CD4-positive, alpha-beta T cell treated with Interleukin-15 for 4 hours (primary cell): ENCODE measurements around the gene CDK15.

Source experiments
- DNase-seq: peaks from one replicate; pipeline ENCODE4 v3.0.0-alpha.2; 2020; ENCODE audit warnings: low spot score

The CDK15 gene

DNA sequence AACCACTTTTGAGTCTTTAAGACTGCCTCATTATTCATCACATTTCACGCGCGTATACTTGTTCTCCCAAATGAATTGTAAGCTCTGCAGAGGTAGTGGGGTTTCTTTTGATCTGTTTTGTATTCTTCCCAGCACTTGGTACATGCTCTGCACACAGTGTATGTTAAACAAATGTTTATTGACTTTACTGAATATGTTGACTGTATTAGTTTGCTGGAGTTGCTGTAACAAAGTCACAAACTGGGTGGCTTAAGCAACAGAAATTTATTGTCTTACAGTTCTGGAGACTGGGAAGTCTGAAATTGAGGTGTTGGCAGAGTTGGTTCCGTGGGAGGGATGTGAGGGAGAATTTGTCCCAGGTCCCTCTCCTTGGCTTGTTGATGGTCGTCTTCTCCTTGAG, 65.1 kb downstream of the CDK15 start:
- DNase-seq = no peak

DNA sequence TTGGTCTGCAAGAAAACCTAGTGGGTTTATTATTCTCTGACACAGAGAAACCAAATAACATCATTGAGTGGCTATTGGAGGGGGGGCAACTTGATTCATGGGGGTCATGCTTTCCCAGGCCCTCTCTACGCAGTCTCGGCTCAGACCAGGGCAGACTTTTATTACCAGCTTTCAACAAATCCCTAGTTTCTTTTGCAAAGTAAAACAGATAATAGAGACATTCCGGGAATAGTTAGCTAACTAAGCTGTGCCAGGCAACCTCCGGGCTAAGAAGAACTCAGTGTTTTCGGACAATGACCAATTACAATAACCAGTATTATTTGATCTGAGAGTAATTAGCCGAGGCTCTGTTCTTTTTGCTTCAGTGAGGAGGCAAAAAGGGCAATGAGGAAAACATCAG, 66.3 kb downstream of the CDK15 start:
- DNase-seq = no peak

DNA sequence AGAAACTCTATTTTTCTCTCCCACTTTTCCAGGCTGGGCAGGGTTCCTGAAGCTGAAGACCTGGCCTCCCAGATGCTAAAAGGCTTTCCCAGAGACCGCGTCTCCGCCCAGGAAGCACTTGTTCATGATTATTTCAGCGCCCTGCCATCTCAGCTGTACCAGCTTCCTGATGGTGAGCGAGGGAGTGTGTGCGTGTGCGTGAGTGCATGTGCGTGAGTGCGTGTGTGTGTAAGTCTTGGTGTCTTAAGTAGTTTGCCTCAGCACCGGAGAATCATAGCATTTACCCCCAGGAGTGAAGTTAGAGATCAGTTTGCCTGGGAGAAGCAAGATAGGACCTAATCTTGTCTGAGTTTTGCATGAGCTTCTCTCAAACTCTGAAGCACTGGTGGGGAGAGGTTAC, 73.7 kb downstream of the CDK15 start:
- no peak for DNase-seq

DNA sequence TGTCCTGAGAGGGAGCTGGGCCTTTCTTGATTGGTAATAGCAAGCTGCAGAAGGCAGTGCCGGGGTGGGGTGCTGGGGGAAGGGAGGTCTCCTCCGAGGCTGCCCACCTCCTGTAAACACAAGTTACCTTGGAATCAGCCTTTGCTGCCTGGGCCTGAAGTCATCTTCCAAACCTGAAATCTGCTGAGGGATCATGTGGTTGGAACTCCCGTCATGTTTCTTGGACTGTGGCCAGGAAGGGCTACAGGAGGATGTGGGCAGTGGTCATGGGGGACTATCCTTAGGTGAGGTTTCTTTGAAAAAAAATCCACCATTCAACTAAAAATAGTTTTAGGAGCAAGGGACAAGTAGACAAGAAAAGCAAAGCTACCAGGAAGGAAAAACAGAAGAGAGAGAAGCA, 74.2 kb downstream of the CDK15 start:
- DNase-seq = no peak

DNA sequence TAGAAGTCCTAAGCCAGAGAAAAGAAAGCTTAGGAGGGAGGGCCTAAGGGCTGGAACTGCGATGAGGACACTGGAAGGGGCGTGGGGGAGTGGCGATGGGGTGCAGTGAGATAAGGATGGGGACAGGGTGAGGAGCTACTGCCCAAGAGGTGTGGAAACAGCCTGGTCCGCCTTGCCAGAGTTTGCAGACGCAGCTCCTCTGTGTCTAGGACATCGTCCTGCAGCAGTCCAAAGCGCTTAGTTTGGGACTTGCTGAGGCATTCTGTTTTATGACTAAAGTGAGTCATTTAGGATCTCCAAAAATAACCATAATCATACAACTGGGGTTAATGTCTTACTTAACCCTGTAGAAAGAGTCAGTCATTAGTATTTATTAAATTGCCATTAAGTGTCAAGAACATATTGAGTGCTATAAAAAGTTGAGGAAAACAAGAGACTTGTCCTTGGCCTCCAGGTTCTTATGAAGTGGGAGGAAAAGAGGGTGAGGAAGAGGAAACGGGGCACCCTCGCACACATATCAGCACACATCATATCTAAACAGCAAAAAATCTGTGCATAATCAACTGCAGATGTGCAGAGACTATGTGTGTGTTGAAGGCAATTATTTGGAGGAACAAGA, 74.8 kb downstream of the CDK15 start:
- no peak for DNase-seq

DNA sequence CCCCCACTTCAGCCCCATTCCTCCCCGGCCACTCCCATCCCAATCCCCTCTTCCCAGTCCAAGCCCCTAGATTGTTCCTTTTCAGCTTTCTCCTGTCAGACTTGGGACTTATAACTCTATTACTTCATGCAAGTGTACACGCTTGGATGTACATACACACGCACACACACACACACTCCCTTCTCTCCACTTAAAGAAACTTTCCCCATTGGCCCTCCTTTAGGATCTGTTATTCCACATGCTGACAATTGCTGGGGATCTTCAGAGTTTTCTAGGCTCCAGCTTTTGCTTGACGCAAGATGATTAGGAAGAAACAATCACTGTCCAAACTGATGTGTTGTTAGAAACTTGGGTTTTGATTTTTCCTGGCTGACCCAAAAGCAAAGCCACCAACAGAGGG, 75.4 kb downstream of the CDK15 start:
- no peak for DNase-seq

DNA sequence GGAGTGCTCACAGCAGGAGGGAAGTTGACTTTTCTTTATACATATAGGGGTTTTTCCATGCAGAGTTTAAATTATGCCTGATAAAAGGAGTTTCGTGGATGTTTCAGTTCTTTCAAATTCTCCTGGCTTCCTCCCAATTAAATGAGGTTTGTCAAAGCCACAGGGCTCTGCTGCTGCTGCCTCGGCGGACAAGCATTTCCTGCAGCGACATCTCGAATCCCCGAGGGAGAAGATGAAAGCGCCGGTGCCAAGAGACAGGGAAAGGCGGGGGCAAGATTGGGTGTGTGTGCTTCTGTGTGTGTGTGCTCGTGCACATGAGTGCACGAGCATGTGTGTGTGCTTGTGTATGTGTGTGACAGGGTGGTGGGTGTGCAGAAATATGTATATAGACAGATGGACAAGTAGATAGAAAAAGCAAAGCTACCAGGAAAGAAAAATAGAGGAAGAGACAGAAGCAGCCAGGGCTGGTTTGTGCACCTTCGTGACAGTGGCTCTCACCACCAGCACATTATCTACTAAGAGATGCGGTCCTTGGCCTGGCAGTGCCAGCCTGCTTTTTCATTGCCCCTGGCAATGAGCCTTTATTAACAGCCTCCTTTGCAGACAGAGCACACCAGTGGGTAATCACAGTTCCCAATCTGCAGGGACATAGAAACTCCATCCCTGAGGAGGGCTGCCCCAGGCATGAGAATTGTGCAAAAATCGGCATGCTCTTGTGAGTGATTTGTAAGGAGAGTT, 76.2 kb downstream of the CDK15 start:
- DNase-seq = no peak

- DNase-seq = no peak
These were observed 77.5 kb downstream of the CDK15 start for GRCh38 chr2:201883606-201884369.

- DNase-seq = no peak
These were observed 80.2 kb downstream of the CDK15 start for GRCh38 chr2:201886504-201886903.

DNA sequence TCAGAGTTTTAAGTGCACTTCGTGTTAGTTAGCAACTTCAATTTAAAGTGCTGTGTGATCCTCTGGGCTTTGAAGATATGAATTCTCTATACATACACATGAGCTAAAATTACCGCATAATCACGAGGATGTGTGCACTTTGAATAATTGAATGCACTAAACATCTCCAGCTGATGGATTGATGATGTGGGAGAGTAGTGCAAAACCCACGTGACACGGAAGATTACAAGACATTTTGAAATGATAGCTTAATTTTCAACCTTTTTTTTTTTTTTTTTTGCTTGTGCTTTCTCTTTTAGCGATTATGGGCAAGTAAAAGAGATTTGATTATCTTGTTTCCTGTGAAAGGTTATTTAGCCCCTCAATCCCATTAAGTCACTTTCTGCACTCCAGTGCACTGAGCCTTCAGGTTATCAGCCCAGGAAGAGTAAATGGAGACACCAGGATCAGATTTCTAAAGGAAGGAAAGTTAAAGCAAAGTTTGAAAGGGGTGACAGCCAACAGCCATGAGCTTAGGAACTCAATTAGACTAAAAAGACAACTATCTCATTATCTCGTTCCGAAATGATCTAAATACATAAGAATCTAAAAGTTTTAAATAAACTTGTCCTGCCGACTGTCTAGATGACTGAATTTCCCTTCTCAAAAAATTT, 81.6 kb downstream of the CDK15 start:
- DNase-seq = no peak

- DNase-seq = no peak
These were observed 82.1 kb downstream of the CDK15 start for GRCh38 chr2:201888426-201888800.

- DNase-seq = no peak
These were observed 84.1 kb downstream of the CDK15 start for GRCh38 chr2:201890453-201890852.

DNA sequence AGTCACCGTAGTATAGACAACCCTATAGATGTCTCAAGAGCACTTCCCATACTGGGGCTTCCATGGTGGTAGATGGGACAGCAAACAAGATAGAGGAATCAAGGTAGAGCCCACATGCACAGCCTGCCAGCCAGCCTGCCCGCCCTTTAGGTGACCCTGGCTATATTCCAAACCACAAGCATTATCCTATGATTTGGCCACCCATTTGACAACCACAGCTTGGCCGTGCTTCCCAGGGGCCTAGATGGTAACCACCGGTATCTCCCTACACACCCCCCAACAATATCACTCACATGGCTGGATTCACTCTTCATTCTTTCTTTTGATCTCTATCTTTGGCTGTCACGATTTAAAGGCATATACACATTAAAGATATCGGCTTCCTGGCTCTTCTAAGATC, 85.3 kb downstream of the CDK15 start:
- DNase-seq = no peak

DNA sequence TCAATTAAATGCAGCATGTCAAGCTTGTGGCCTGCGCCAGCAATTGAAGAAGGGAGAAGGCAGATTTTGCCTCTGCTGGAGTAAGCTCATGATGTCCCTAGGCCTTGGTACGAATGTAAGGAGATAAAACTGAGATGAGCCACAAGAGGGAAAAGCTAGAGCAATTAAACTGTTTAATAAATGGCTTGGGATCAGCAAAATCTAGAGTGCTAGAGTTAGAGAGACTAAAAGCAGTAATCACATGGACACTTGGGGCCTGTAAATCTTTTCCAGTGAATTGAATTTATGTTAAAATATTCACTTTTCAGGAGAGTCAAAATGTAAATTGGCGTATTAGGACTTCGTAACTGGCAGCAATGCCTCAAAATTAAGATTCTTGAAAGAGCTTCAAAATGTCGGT, 86.2 kb downstream of the CDK15 start:
- DNase-seq = no peak

DNA sequence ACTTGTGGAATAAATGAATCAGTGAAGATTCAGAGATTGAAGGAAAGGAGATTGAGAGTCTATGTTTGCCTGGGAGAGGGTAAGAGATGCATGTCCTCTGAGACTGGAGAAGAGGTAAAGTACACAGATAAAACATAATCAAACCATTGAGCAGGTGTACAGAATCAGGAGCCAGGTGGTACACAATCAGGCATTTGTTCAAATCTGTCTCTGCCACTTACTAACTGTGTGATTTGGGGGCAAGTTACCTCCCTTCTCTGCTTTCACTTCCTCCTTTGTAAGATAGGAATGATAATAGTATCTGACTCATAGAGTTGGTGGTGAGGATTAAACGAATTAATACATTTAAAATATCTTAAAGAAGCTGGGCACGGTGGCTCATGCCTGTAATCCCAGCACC, 94.0 kb downstream of the CDK15 start:
- no peak for DNase-seq

DNA sequence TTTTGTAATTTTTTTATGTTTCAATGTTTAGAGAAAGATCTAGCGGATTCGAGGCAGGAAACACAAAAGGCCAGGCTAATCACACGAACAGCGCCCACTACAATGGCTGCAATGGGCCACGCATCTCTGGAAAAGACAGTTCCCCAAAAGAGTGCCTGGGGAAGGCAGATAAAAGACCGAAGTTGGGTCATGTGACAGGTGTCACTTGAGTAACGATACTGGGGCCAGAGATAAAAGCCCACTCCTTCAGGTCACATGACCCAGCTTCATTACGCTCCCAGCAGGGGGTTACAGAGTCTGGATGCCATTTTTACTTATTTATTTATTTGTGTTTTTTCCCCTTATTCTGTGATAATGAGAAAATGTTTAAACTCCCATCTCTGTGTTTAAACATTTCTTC, 95.4 kb downstream of the CDK15 start:
- DNase-seq = no peak

DNA sequence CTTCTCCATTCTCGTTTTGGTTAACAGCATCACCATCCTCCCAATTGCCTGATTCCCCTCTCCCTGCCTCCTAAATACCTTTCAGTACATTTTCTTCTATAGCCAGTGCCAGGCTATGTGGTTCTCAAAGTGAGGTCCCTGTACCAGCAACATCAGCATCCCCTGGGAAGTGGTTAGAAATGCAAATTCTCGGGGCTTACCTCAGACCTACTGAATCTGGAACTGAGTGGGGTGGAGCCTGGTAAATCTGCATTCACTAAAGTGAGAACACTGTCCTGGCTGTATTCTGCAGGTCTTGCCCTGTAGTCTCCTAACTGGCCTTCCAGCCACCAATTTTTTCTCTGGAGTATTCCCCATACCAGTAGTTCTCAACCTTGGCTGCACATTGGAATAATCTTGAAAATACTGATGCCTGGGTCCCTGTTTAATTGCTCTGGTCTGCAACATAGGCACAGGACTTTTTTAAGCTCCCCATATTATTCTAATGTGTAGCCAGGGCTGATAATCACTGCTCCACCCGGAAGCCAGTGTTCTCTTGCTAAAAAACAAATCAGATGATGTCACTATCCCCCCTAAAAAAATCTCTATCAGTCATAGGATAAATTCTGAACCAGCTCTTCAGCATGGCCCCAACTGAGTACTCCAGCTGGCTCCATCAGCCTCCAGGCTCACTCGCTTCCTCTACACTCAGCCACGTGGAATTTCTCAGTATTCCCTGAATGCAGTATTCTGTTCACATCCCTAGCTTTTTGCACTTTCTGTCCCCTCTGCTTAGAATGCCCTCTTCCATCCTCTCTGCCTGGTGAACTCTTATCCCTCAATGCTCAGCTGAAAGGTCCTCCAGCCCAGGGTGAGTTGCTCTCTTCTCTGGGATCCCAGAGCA, 98.4 kb downstream of the CDK15 start:
- no peak for DNase-seq

DNA sequence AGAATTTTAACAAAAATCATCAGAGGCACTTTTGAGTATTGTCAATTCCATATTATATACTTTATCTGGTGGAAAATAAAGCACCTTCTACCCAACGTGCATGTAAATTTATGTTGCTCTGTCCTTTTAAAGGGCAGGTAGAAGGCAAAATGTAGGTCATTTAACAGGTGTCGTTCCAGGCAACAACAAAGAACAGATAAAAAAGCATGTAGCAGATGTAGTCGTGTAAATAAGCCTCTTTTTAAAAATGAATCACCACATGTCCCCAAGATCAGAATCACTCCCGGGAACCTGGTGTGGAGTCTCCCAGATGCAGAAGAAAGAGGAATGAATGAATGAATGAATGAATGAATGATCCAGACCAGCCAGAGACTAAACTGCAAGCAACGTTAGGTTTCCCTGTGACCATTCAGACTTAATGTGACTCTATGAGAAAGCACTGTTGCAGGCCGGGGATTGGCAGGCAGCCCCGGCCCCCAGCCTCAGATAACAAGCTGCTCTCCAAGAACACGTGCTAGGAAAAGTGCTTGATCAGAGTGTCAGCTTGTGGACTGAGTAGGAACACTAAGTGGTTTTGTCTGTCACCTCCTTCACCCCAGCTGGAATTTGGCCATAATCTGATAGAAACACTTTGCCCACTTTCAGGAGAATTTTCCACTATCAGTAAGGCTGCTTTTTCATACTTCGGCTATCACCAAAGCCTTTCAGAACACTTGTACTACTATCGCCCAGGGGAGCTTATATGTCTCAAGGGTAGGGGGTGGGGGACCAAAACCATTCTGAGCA, 100.6 kb downstream of the CDK15 start:
- no peak for DNase-seq

GRCh38 chr2:201907563-201907881, 101.2 kb downstream of the CDK15 start:
- no peak for DNase-seq

- no peak for DNase-seq
These were observed 102.6 kb downstream of the CDK15 start for GRCh38 chr2:201908901-201909300.

DNA sequence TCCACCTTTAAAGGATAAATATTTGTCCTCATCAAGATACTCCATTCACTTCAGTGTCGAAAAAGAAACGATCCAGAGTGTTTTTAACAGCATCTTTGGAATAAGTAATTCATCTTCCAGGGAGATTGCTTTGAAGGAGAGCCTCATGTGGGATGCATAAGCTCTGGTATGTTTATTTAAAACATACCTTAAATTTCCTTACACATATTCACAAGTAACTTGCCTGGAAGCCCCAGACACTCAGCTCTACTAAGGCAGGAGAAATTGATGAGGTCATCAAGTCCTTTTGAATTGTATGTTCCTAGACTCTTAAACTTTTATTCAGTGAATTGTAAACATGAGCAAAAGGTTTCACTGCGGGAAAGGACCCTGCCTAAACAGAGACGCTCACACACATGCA, 103.0 kb downstream of the CDK15 start:
- DNase-seq = no peak
